Stimulated activated CD4-positive, alpha-beta T cell treated with anti-CD3 and anti-CD28 coated beads, Interleukin-4, amount 100 ng/mL, for 1 hour (primary cell): ENCODE measurements around the gene CDK4.
"Not testable (repeated sequence)": the region's sequence is repeated elsewhere in the genome, so short reads cannot be mapped to it uniquely, and the experiment has no call there.

Experiments used
- DNase-seq: peaks from one replicate; pipeline ENCODE4 v3.0.0-alpha.2; 2020

The CDK4 gene

GRCh38 chr12:57751788-57752667, at the start of gene CDK4:
Gene CDK4 (minus strand): TSS chr12:57752310. CDS start chr12:57751717, 593 bp downstream.
- peak; percentile 96 for DNase-seq

DNA sequence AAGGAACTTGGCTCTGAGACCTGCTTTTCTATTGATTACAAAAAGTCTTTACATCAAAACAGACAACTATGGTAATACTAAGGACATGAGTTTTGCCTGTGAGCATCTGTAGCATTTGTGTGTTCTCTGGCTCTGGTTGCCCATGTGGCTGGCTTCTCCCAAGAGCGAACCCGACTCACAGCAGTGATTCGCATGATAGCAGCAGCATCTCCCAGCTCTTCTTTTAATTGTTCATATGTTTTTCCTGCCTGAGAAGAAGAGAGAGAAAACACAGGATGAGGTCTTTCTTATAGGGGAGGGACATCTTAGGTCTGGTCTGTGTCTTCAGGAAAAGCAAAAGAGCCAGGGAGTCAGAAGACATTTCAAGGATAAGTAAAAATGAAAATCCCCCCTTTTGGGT, 48.9 kb upstream of the CDK4 start:
- no peak for DNase-seq

DNA sequence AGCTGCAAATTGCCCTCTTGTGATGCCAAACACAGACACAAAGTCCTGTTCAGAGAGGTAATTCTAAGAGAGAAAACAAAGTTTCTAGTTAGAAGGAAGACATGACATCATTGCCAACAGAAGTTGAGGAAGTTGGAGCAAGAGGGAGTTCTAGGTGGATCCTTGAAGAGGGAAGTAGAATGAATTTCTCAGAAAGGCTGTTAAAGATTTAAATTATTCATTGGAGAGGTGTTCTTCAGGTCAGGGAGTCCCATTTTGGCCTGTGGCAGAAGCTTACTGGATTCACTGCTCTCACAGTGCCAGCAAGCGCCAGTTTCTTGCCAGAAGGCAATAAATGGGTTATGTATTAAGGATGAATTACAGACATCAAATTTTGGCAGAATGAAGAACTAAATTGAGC, 45.8 kb upstream of the CDK4 start:
- DNase-seq, result no peak

DNA sequence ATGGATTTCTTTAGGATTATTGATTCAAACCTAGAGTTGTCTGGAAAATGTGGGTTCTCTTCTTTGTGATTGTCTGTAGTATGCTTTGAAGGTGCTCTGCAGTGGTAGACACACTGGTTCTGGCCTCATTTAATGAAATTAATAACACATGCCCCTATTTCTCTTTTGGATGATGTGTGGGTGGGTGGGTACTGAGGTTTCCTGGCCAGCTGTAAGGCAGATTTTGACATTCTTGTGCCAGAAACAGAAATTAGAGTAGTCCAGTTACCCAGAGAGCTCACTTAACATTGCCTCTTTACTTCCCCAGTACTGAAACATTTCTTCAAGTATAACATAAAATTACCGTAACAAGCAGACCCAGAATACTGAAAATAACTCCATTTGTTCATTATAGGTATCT, 44.9 kb upstream of the CDK4 start:
- no peak for DNase-seq

GRCh38 chr12:57795354-57795753, 43.2 kb upstream of the CDK4 start:
- DNase-seq, result no peak

GRCh38 chr12:57793920-57794319, 41.8 kb upstream of the CDK4 start:
- DNase-seq, result no peak

DNA sequence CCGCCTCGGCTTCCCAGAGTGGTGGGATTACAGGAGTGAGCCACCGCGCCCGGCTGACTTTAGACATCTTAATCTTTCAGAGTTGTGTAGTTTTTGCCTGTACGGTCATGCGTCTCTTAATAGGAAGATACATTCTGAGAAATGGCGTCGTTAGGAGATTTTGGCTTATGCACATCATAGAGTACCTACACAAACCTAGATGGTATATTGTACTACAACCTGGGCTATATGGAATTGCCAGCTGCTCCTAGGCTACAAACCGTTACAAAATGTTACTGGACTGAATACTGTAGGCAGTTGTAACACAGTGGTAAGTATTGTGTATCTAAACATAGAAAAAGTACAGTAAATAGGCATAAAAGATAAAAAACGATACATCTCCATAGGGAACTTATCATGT, 31.8 kb upstream of the CDK4 start:
- no peak for DNase-seq

DNA sequence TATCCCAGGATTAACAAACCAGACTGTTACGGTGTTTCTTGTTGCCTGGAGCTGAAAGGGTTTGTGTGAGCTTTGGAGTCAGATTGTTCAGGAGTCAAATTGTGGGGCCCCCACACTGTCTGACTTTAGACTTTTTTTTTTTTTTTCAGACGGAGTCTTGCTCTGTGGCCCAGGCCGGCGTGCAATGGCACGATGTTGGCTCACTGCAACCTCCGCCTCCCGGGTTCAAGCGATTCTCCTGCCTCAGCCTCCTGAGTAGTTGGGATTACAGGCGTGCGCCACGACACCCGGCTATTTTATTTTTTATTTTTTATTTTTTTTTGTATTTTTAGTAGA, 31.3 kb upstream of the CDK4 start:
- no peak for DNase-seq

- DNase-seq, result peak; percentile 99
These were observed 30.7 kb upstream of the CDK4 start, which contains the start of gene TSFM for GRCh38 chr12:57782608-57783465. Gene TSFM (plus strand): TSS chr12:57782787. CDS start chr12:57782802, 15 bp downstream.

DNA sequence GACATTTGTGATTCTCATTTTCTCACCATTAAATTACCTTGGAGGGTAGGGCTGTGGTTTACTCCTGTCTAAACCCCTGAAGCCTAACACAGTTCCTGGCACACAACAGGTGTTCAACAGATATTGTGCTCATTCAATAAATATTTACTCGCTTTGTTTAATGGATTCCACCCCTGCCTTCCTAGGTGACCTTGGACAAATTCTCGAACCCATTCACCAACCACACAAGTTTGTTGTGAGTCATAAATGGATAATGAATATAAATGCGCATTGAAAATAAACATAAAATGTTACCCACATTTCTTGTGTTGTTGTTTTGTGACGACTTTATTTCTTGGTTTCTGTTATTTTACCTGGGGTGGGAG, 30.1 kb upstream of the CDK4 start:
- DNase-seq, result no peak

DNA sequence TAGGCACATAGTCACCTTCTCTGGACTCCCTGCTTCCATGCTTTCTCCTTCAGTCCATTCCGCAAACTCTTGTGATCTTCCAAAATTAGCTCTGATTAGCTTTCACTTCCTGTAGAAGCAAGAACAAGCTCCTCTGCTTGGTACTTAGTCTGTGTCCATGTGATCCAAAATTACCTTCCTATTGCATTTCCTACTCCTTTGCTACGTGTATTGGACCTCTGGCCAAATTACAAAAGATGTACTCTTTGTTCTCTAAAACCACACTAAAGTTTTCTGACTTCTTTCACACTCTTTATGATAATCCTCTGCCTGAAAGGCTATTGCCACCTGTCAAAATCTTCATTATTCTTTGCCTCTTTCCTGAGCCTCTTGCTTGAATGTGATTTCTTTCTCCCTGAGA, 29.7 kb upstream of the CDK4 start:
- no peak for DNase-seq

DNA sequence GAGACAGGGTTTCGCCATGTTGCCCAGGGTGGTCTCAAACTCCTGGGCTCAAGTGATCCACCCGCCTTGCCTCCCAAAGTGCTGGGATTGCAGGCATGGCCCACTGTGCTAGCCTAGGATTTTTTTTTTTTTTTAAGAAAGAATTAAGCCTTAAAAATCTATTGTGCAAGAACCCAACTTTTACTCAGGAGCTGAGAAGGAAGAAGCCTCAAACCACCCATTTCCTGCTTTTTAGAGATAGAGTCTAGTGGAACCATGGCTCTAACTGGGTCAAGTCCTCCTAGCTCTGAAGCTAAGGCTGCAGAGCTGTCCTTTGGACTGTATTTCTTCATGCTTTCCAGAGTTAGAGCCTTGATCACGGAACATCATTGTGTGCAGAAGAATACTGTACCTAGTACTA, 29.1 kb upstream of the CDK4 start:
- DNase-seq, result no peak

DNA sequence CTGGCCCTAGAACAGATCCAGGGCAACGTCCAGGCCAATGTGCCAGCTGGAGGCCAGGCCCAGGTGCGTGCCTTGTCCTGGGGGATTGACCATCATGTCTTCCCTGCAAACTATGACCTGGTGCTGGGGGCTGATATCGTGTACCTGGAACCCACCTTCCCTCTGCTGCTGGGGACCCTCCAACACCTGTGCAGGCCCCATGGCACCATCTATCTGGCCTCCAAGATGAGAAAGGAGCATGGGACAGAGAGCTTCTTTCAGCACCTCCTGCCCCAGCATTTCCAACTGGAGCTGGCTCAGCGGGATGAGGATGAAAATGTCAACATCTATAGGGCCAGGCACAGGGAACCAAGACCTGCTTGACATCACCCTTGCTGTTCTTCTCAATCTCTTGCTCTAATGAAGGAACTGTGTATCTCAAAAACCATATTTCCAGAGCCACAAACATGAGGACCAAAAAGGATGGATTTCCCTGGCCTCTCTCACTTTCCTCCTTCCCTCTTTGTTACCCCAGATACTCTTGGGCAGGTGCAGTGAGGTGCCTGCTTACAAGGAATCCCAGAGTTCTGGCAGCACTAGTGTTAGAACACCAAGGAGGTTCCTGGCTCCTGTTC, 28.3 kb upstream of the CDK4 start:
- DNase-seq, result no peak

DNA sequence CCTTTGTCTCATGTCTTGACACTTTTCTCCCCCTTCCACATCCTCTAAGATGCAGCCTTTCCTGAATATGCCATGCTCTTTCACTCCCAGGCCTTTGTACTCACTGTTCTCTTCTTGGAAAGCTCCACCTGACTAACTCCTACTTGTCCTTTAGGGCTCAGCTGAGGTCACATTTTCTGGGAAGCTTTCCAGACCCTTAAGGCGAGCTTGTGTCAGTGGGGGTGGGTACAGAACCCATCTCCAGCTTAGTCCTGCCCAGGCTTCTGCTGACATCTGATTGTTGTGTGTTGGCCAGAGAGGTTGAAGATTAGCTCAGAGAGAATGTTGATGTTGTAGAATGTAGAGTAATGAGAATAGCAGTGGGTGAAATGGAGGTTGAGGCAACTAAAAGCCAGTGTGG, 27.6 kb upstream of the CDK4 start:
- no peak for DNase-seq

DNA sequence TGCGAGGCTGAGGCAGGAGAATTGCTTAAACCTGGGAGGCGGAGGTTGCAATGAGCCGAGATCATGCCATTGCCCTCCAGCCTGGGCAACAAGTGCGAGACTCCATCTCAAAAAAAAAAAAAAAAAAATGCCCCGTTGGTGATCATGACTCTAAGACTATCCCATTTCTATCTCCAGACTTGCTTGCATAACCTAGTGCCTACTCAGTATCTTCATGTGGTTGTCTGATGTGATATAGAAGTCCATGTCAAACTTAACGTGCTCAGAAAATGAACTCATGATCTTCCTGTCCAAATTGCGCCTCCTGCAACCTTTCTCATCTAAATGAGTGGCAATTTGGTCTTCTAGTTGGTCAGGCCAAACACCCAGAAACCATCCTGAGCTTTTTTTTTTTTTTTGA, 25.8 kb upstream of the CDK4 start:
- DNase-seq, result no peak

- no peak for DNase-seq
These were observed 25.3 kb upstream of the CDK4 start for GRCh38 chr12:57777367-57777766.

GRCh38 chr12:57776247-57776587, 24.1 kb upstream of the CDK4 start:
- DNase-seq, result no peak

DNA sequence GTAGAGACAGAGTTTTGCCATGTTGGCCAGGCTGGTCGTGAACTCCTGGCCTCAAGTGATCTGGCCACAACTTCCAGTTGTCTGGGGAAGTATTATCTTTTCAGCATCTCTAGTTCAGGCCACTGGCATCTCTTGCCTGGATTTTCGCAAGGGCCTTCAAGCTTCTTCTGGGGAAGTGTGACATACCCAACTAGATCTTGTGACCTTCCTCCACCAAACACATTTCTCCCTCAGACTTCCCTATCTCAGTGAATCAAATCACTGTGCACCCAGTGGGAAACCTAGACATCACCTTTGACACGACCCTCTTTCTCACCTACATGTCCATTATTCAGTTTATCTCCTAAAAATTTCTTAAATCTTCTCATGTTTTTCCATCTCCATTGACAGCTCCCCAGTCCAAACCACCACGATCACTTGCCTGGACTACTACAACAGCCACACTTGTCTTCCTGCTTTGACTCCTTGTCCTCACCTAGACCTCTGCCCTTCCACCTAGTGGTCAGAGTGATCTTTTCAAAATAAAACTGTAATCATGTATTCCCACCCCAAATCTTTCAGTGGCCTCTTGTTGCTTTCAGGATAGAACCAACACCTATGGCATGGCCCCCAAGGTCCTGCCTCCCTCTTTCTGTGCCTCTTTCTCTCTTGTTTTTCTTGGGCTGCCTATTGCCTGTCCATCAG, 23.6 kb upstream of the CDK4 start:
- no peak for DNase-seq

DNA sequence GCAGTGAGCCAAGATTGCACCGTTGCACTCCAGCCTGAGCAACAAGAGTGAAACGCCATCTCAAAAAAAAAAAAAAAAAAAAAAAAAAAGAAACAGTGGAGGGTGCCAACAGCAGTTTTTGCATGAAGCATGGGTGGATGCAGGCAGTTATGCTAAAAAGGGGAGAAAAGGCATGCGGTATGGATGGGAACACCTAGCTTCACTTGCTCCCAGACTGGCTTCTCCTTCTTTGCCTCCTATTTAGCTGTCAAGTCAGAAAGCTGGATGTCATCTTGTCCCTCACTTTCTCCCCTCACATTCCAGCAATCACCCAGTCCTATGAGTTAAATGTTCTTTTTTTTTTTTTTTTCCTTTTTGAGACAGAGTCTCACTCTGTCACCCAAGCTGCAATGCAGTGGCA, 22.9 kb upstream of the CDK4 start:
- no peak for DNase-seq

DNA sequence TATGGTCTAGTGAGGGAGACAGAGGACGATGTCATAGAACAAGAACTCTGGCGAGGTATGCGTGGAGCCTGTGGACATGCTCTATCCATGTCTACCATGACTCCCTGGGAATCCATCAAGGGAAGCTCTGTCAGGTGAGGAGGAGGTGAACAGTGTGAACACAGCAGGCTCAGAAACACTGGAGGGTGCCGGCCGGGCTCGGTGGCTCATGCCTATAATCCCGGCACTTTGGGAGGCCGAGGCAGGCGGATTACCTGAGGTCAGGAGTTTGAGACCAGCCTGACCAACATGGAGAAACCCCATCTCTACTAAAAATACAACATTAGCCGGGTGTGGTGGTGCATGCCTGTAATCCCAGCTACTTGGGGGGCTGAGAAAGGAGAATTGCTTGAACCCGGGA, 22.5 kb upstream of the CDK4 start:
- not testable (repeated sequence) for DNase-seq

DNA sequence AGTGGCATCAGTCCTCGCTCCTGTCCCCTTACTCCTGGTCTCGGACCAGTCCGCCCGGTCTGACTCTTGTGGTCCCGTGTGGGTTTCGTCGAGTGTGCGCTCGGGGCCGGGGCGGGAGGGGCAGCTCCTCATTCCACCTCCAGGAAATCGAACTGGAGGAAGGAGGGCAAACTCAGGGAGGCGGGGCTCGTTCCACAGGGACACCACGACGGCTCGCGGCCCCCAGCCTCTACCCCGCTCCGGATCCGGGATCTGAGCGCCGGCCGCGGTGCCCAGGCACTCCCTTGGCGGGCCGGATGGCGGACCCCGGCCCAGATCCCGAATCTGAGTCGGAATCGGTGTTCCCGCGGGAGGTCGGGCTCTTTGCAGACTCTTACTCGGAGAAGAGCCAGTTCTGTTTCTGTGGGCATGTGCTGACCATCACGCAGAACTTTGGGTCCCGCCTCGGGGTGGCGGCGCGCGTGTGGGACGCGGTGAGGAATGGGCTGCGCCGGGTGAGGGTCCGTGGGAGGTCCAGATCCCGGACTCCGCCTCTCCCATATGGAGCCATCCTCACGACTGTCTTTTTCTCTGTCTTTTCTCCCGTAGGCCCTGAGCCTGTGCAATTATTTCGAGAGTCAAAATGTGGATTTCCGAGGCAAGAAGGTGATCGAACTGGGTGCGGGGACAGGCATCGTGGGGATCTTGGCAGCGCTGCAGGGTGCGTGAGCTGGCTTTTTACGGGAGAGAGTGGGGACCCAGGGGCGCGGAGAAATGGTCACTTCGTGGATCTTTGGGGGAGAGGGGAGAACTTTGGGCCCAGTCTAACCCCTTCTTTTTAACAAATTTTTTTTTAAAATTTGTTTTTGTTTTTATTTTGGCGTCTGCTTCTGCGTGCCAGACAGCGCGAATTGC, 20.6 kb upstream of the CDK4 start, which contains the start of gene EEF1AKMT3:
Gene EEF1AKMT3 (plus strand): TSS at position 186 of the 894 bp plus-strand sequence. CDS start 111 bp downstream, at position 297.
- DNase-seq, result peak; percentile 36

GRCh38 chr12:57771873-57772428, 19.8 kb upstream of the CDK4 start, which contains the start of gene METTL1:
Gene METTL1 (minus strand): TSS chr12:57772105. CDS start chr12:57772083, 22 bp downstream.
- DNase-seq, result peak; percentile 91
